Measurements from ENCODE around the gene CD247. TPM values are rescaled to one million over a fixed set of nuclear protein-coding genes. Genes with fewer than 3 reads are reported as not detected.

Gene CD247
- total RNA-seq, 1 donor from 2014 or later: 8.9 TPM

DNA sequence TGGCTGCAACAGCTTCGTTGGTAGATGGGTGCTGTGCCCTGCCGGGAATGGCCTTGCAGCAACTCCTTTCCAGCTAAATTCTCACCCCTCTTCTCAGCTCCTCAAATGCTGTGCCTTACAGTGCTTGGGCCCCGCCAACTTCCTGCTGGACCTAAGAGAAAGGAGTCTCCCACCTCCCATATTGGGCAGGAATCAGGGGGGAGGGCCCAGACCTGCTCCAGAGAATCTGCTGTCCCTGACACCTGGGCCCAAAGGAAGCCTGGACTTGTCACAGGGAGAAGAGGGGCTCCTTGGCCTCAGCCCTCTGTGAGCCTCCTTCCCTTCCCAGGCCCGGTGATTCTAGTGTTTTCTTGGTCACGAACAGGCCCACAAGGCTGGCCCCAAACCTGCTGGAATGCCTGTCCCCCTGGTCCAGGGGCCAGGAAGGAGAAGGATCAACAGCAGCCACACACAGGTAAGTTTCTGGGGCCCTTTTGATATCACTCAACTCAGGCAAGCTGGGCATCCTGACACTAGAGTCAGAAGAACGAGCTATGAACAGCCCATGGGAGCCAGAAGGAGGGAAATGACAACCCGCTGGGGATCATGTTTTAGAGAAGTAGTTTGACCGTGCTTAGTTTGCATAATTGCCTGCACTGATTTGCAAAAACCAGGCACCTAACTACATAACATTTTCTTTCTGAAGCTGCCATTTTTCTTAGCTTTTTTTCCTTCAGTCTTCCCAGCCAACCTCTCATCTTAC is 86.2 kb downstream of the CD247 start:
- Histone ChIP-seq H3K9me3 (no peaks in the 10 kb centered on the region), H3K4me1 (no peaks in the 10 kb centered on the region), H3K27me3 (no peaks in the 10 kb centered on the region), H3K4me3 (no peak overlapping the region), H3K36me3 (no peaks in the 10 kb centered on the region), H3K27ac (no peak overlapping the region)
- intact Hi-C loops (cut with DNase I): no loop called here
- TF ChIP-seq, protein P1, sequence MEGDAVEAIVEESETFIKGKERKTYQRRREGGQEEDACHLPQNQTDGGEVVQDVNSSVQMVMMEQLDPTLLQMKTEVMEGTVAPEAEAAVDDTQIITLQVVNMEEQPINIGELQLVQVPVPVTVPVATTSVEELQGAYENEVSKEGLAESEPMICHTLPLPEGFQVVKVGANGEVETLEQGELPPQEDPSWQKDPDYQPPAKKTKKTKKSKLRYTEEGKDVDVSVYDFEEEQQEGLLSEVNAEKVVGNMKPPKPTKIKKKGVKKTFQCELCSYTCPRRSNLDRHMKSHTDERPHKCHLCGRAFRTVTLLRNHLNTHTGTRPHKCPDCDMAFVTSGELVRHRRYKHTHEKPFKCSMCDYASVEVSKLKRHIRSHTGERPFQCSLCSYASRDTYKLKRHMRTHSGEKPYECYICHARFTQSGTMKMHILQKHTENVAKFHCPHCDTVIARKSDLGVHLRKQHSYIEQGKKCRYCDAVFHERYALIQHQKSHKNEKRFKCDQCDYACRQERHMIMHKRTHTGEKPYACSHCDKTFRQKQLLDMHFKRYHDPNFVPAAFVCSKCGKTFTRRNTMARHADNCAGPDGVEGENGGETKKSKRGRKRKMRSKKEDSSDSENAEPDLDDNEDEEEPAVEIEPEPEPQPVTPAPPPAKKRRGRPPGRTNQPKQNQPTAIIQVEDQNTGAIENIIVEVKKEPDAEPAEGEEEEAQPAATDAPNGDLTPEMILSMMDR (IDR thresholded peaks at IDR 0.05): no peak
- DNase-seq: no peak
- ATAC-seq: no peak

DNA sequence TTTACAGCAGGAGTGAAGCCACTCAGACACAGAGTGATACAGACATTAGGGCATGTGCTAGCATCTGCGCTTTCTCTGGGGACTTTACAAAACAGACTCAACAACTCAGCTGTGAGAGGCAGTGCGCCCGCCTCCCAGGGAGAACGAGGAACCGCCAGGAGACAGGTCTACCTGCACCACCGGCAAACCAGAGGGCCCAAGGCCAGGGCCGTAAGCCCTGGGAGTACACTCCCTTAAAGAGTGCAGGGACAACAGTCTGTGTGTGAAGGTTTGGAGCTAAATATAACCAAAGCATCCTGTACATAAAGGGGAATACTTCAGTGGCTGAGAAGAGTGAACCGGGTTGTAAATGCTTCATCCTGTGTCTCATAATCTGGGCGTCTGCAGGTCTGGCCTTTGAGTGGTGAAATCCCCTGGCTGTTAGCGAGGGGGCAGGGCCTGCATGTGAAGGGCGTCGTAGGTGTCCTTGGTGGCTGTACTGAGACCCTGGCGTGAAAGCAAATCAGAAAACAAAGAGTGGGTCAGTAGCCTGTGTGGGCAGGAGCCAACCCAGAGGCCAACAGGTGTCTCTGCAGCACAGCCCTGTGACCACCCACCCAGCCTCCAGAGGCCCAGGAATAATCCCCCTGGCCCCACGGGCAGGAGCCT is 86.9 kb downstream of the CD247 start:
- TF ChIP-seq, protein P1 (IDR thresholded peaks at IDR 0.05): no peak
- Histone ChIP-seq H3K4me3 (no peak overlapping the region), H3K27ac (no peak overlapping the region), H3K36me3 (no peaks in the 10 kb centered on the region), H3K9me3 (no peaks in the 10 kb centered on the region), H3K27me3 (no peaks in the 10 kb centered on the region), H3K4me1 (no peaks in the 10 kb centered on the region)
- DNase-seq (no peak), ATAC-seq (no peak)
- intact Hi-C loops (cut with DNase I): no loop called here

DNA sequence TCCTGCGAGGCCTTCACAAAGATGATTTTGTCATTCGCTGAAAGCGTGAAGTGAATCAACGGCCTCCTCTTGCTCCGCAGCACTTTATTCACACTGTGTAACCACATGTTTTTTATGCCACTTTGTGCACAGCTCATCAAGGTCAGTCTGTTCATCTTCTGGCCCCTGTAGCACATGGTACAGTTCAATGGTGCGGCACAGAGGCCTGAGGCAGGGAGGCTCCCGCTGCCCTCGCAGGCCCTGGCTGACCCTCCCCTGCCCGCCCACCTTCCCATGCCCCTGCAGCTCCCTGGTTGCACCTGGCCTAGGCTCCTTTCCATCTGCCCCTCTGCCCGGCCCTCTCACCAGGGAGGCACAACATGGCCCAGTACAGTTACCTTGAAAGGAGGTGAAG is 87.5 kb downstream of the CD247 start:
- intact Hi-C loops (cut with DNase I): no loop called here

DNA sequence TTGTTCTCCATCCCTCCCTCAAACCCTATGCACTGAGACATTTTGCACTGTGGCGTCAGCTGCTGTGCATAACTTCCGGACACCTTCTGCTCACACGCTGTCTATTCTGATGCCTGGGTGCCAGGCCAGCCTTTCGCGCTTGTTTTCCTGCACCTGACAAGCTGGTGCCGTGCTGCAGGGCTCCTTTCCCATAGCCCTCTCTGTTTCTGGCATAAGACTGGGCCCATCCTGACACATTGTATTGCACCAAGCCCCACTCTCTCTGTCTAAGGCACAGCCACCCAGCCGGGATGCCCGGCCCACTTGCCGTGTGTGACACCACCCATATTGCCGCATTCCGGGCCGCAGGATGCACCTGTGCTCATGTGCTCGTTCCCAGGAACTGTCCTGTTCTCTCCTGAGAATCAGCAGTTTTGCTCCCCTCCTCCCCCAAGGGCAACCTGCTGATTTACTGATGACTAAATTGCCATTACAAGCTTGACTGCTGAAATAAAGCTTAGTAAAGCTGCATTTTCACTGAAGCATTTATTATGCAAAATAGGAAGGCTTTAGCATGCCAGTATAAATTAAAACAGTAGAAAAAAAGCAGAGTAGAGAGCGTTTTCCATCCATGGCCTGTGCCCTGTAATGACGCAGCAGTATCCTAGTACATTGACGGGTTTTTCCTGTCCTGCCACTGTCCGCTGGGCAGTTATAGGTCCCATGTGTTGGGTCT is 88.0 kb downstream of the CD247 start:
- intact Hi-C loops (cut with DNase I): no loop called here
- no peak overlapping the region for H3K4me3 ChIP-seq
- H3K9me3 ChIP-seq: no peaks in the 10 kb centered on the region
- no peaks in the 10 kb centered on the region for H3K36me3 ChIP-seq
- ATAC-seq (no peak), DNase-seq (no peak)
- H3K27ac ChIP-seq: no peak overlapping the region
- H3K4me1 ChIP-seq: no peaks in the 10 kb centered on the region
- TF ChIP-seq, protein P1 (IDR thresholded peaks at IDR 0.05): no peak
- H3K27me3 ChIP-seq: no peaks in the 10 kb centered on the region

More for the DNA sequence above, 87.5 kb downstream of the CD247 start:
- TF ChIP-seq, protein P1 (IDR thresholded peaks at IDR 0.05): no peak
- no peak for DNase-seq
- H3K36me3 ChIP-seq: no peaks in the 10 kb centered on the region
- H3K27me3 ChIP-seq: no peaks in the 10 kb centered on the region
- no peak overlapping the region for H3K27ac ChIP-seq
- no peak for ATAC-seq
- H3K9me3 ChIP-seq: no peaks in the 10 kb centered on the region
- H3K4me3 ChIP-seq: no peak overlapping the region
- H3K4me1 ChIP-seq: no peaks in the 10 kb centered on the region

DNA sequence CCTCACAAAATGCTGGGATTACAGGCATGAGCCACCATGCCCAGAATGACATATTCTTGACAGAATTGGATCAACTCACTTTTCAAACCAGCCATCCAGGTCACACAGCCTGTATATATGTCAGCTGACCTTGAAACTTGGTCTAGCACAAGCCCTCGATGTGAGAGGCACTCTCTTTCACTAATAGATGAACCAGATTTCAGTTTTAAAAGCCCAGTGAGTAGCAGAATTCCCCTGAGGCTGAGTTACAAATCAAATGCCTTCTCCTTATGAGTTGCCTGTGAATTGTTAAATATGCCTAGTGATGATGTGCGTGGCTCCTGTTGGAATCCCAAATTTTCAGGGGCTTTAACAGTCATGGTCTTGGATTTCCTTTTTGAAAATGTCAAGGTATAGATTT is 88.7 kb downstream of the CD247 start:
- TF ChIP-seq, protein P1 (IDR thresholded peaks at IDR 0.05): no peak
- ATAC-seq: no peak
- H3K4me1 ChIP-seq: no peaks in the 10 kb centered on the region
- no peaks in the 10 kb centered on the region for H3K9me3 ChIP-seq
- no peaks in the 10 kb centered on the region for H3K27me3 ChIP-seq
- intact Hi-C loops (cut with DNase I): no loop called here
- no peak overlapping the region for H3K4me3 ChIP-seq
- H3K36me3 ChIP-seq: no peaks in the 10 kb centered on the region
- no peak overlapping the region for H3K27ac ChIP-seq
- DNase-seq: no peak
